Endothelial cell of umbilical vein (primary cell): Measurements from ENCODE around the gene COMP. TPM values are rescaled to one million over a fixed set of nuclear protein-coding genes. Genes with fewer than 3 reads are reported as not detected.

Source experiments
- BruUV-seq: library from RNA; stranded (reverse); fragments of 400-500 nt; replicated peaks from 2 replicates; lab custom pipeline; 2021; lab: Mats Ljungman, UMichigan
- CTCF ChIA-PET: fragments of 300-600, 350-600 bp; sonication (Branson Sonifier 250); formaldehyde crosslinking; loops from one replicate; lab custom pipeline; 2021; ENCODE audit warnings: antibody characterized with exemption, inconsistent platforms; lab: Charles Lee
- POLR2A ChIA-PET: fragments of 300-600, 350-600 bp; sonication (Branson Sonifier 250); formaldehyde crosslinking; loops from one replicate; lab custom pipeline; 2021; ENCODE audit warnings: antibody characterized with exemption, inconsistent platforms; lab: Charles Lee
- DNase-seq: peaks from one replicate; pipeline ENCODE4 v3.0.0-alpha.2; 2011; ENCODE audit warnings: low read depth, low spot score
- FAIRE-seq: peaks from 2 replicates; lab custom pipeline; 2011; peaks lifted over from hg19 to GRCh38; lab: Jason Lieb, UNC
- H2AFZ ChIP-seq: 2 replicates; pipeline ENCODE4 v1.6.0; 2012; ENCODE audit warnings: low read depth, low read length, control low read depth, inconsistent platforms
- H3K27ac ChIP-seq: 2 replicates; pipeline ENCODE4 v1.5.1; 2011; ENCODE audit warnings: low read depth, mild to moderate bottlenecking, control low read depth, low read length, moderate library complexity; ENCODE audit not compliant: insufficient read depth
- H3K27me3 ChIP-seq, 2 experiments: 2 replicates each; pipeline versions ENCODE4 v1.6.0 to v1.6.1; 2011; ENCODE audit warnings: low read length in 2 of 2, mixed read lengths in 1 of 2; ENCODE audit not compliant: control insufficient read depth in 2 of 2, insufficient read depth in 2 of 2
- H3K36me3 ChIP-seq, 2 experiments: 2 replicates in 1 of 2; 3 replicates in 1 of 2; pipeline ENCODE4 v1.5.1; 2011; ENCODE audit warnings: low read length in 2 of 2, mild to moderate bottlenecking in 1 of 2, moderate library complexity in 1 of 2; ENCODE audit not compliant: control insufficient read depth in 2 of 2, insufficient read depth in 2 of 2; ENCODE audit errors: extremely low read depth in 1 of 2
- H3K4me1 ChIP-seq: 3 replicates; pipeline ENCODE4 v1.5.1; 2011; ENCODE audit warnings: mild to moderate bottlenecking, low read length; ENCODE audit not compliant: control insufficient read depth, insufficient read depth; ENCODE audit errors: extremely low read depth
- H3K4me2 ChIP-seq: 2 replicates; pipeline ENCODE4 v1.6.1; 2011; ENCODE audit warnings: low read length, control low read depth, mixed read lengths; ENCODE audit not compliant: insufficient read depth
- H3K4me3 ChIP-seq, 3 experiments: fragments of 200-600 bp in 1 of 3; sonication (generic), shearing (Covaris generic) in 1 of 3; replicated peaks in 1 of 3; 2 replicates each; pipeline ENCODE4 v1.5.1; 2011 to 2016; ENCODE audit warnings: control low read depth in 3 of 3, low read length in 3 of 3, mild to moderate bottlenecking in 2 of 3, inconsistent platforms in 1 of 3, low read depth in 1 of 3, moderate library complexity in 1 of 3; ENCODE audit not compliant: insufficient read depth in 1 of 3
- H3K79me2 ChIP-seq: 2 replicates; pipeline ENCODE4 v1.6.0; 2012; ENCODE audit warnings: low read length, inconsistent platforms; ENCODE audit not compliant: control insufficient read depth, insufficient read depth
- H3K9ac ChIP-seq: replicated peaks from 2 replicates; pipeline ENCODE3; 2011; ENCODE audit warnings: low read length, control low read depth; ENCODE audit not compliant: insufficient read depth; ENCODE audit errors: extremely low read depth
- H3K9me1 ChIP-seq: replicated peaks from 3 replicates; pipeline ENCODE4 v1.6.0; 2011; ENCODE audit warnings: mild to moderate bottlenecking, low read length; ENCODE audit not compliant: control insufficient read depth, insufficient read depth; ENCODE audit errors: extremely low read depth
- H3K9me3 ChIP-seq: replicated peaks from 2 replicates; pipeline ENCODE4 v1.5.1; 2012; ENCODE audit warnings: low read length, inconsistent platforms; ENCODE audit not compliant: control insufficient read depth, insufficient read depth
- H4K20me1 ChIP-seq: replicated peaks from 2 replicates; pipeline ENCODE3; 2011; ENCODE audit warnings: mild to moderate bottlenecking, low read length; ENCODE audit not compliant: control insufficient read depth, insufficient read depth; ENCODE audit errors: extremely low read depth
- EZH2 ChIP-seq: IDR thresholded peaks from 2 replicates; pipeline ENCODE4 v1.6.1; 2012; ENCODE audit warnings: borderline replicate concordance, low read depth, mild to moderate bottlenecking, moderate library complexity, low read length, inconsistent platforms; ENCODE audit not compliant: severe bottlenecking
- FOS ChIP-seq: IDR thresholded peaks from 2 replicates; pipeline ENCODE4 v1.6.1; 2011; ENCODE audit warnings: mild to moderate bottlenecking, low read length, moderate library complexity, borderline replicate concordance; ENCODE audit not compliant: insufficient read depth
- GATA2 ChIP-seq: IDR thresholded peaks from 2 replicates; pipeline ENCODE4 v1.7.0; 2011; ENCODE audit warnings: low read depth, mild to moderate bottlenecking, moderate library complexity, mixed read lengths, low read length; ENCODE audit not compliant: insufficient read length, insufficient read depth
- JUN ChIP-seq: IDR thresholded peaks from 2 replicates; pipeline ENCODE4 v1.6.1; 2011; ENCODE audit warnings: borderline replicate concordance, low read depth; ENCODE audit not compliant: insufficient read length, insufficient read depth
- MAX ChIP-seq: IDR thresholded peaks from 2 replicates; pipeline ENCODE4 v1.6.1; 2011; ENCODE audit not compliant: insufficient read depth, insufficient read length
- MYC ChIP-seq: IDR thresholded peaks from one replicate; pipeline ENCODE4 v1.6.1; 2011; ENCODE audit warnings: mild to moderate bottlenecking, low read depth, low read length
- POLR2A ChIP-seq: IDR thresholded peaks from 2 replicates; pipeline ENCODE4 v1.6.1; 2012; ENCODE audit warnings: low read depth, mild to moderate bottlenecking, control low read depth, low read length
- POLR2AphosphoS5 ChIP-seq: IDR thresholded peaks from 2 replicates; pipeline ENCODE4 v1.6.1; 2012; ENCODE audit warnings: low read depth, mild to moderate bottlenecking, control low read depth, low read length, moderate library complexity; ENCODE audit not compliant: insufficient read depth
- dilution Hi-C: fragments of 300-500 bp; cut with MboI; formaldehyde crosslinking; loops from one replicate; pipeline ENCODE4 v1.15.0; 2019; ENCODE audit warnings: low sequenced_read_pairs; ENCODE audit not compliant: extremely low pct_ligation_motif_present
- intact Hi-C: fragments of 100-400 bp; cut with micrococcal nuclease; formaldehyde crosslinking; loops from one replicate; pipeline ENCODE4 v1.10.0; 2022
- polyA plus RNA-seq, 4 experiments: library from polyadenylated mRNA; depleted of rRNA in 3 of 4; stranded (reverse) in 3 of 4; unstranded in 1 of 4; fragments of >200 nt; gene quantifications; 2 replicates each; pipeline versions ENCODE4 v1.2.1 to v1.2.3, GENCODE V29; 2011 to 2012; ENCODE audit warnings: missing spikeins in 1 of 4
- total RNA-seq: library from RNA; stranded (reverse); gene quantifications from 2 replicates; pipeline ENCODE4 v1.2.3, GENCODE V29; 2021
- TF ChIP-seq, protein P1 (sequence below), 2 donors: IDR thresholded peaks; 1 replicate in 1 of 2; 2 replicates in 1 of 2; pipeline ENCODE4 v1.5.1; 2011; ENCODE audit warnings: low read length in 2 of 2, mild to moderate bottlenecking in 2 of 2, moderate library complexity in 2 of 2, control low read depth in 1 of 2, inconsistent platforms in 1 of 2, low read depth in 1 of 2; ENCODE audit not compliant: insufficient read depth in 1 of 2; ENCODE audit errors: extremely low read depth in 1 of 2

COMP gene
- total and polyA plus RNA-seq, 2 donors (not counting 3 experiments of a cell fraction or from before 2014, with no cell fraction given), result not detected

- H3K27ac ChIP-seq, result no peak overlapping the region
- no peaks in the 10 kb centered on the region for H3K4me1 ChIP-seq
- H3K9me3 ChIP-seq, result no peaks in the 10 kb centered on the region
- POLR2A ChIA-PET, result no interaction called here
- DNase-seq (no peak), FAIRE-seq (no peak)
- intact Hi-C loops (no loop called here), dilution Hi-C loops (no loop called here)
- CTCF ChIA-PET, result no interaction called here
- no peak overlapping the region for H3K4me3 ChIP-seq
- no peak overlapping the region for H2AFZ ChIP-seq
- H3K36me3 ChIP-seq, result no peaks in the 10 kb centered on the region
- H3K9ac ChIP-seq, result no peak overlapping the region
- no peaks in the 10 kb centered on the region for H3K27me3 ChIP-seq
- no peaks in the 10 kb centered on the region for H3K79me2 ChIP-seq
- no peak for TF ChIP-seq MAX
- TF ChIP-seq JUN, result no peak
- no peak for TF ChIP-seq EZH2
- TF ChIP-seq FOS, result no peak
- no peak for TF ChIP-seq POLR2A
- no peak for TF ChIP-seq GATA2
- TF ChIP-seq POLR2AphosphoS5, result no peak
- TF ChIP-seq, protein P1, sequence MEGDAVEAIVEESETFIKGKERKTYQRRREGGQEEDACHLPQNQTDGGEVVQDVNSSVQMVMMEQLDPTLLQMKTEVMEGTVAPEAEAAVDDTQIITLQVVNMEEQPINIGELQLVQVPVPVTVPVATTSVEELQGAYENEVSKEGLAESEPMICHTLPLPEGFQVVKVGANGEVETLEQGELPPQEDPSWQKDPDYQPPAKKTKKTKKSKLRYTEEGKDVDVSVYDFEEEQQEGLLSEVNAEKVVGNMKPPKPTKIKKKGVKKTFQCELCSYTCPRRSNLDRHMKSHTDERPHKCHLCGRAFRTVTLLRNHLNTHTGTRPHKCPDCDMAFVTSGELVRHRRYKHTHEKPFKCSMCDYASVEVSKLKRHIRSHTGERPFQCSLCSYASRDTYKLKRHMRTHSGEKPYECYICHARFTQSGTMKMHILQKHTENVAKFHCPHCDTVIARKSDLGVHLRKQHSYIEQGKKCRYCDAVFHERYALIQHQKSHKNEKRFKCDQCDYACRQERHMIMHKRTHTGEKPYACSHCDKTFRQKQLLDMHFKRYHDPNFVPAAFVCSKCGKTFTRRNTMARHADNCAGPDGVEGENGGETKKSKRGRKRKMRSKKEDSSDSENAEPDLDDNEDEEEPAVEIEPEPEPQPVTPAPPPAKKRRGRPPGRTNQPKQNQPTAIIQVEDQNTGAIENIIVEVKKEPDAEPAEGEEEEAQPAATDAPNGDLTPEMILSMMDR (IDR thresholded peaks at IDR 0.05; ENCODE audit: extremely low read depth in 1 of 2, insufficient read depth in 1 of 2, low read depth in 1 of 2, low read length in 2 of 2), result no peak
- no peak for TF ChIP-seq MYC
- no peaks in the 10 kb centered on the region for H4K20me1 ChIP-seq
- H3K9me1 ChIP-seq, result no peaks in the 10 kb centered on the region
- BruUV-seq, result no TSS peak
- no peak overlapping the region for H3K4me2 ChIP-seq
These were observed 16.8 kb upstream of the COMP start for GRCh38 chr19:18807861-18808331.
